ENCODE data around the gene CAMK2A.

GRCh38 chr5:150307617-150308426 is 18.2 kb upstream of the CAMK2A start:
- TF ChIP-seq CTCF (IDR thresholded peaks at IDR 0.05 in 4 of 5, conservative IDR thresholded peaks at IDR 0.05 in 1 of 5) (no peak), POLR2A (IDR thresholded peaks at IDR 0.05) (no peak)

Measured in gastrocnemius medialis (tissue), 4 donors.